PC-3 (cell line): ENCODE data around the gene DDX10. TPM values are rescaled to one million over a fixed set of nuclear protein-coding genes. Genes with fewer than 3 reads are reported as not detected.
A peak's percentile ranks its signal among the peaks of the same experiment; 100 is the strongest.

ENCODE experiments used
- ATAC-seq: fragments of 200-7000 bp; cut with Tn5 transposase; 2 replicates; pipeline ENCODE4 v1.9.1; 2020; ENCODE audit warnings: mild to moderate bottlenecking, moderate library complexity
- BruUV-seq: library from RNA; stranded (reverse); fragments of 400-500 nt; replicated peaks from 2 replicates; lab custom pipeline; 2021; lab: Mats Ljungman, UMichigan
- CTCF ChIA-PET: fragments of 300-600 bp; sonication (Branson Sonifier 250); formaldehyde crosslinking; loops from one replicate; lab custom pipeline; 2022; ENCODE audit warnings: antibody characterized with exemption; lab: Charles Lee
- POLR2A ChIA-PET: fragments of 300-600 bp; sonication (Branson Sonifier 250); formaldehyde crosslinking; loops from one replicate; lab custom pipeline; 2022; ENCODE audit warnings: antibody characterized with exemption; ENCODE audit not compliant: unreplicated experiment; lab: Charles Lee
- DNase-seq: peaks from one replicate; pipeline ENCODE4 v3.0.0-alpha.2; 2015
- H2AFZ ChIP-seq: fragments of 300-600 bp; sonication (generic); 2 replicates; pipeline ENCODE4 v1.6.0; 2016; ENCODE audit warnings: antibody characterized with exemption, low read length
- H3F3A ChIP-seq: fragments of 300-600 bp; sonication (generic); one replicate; pipeline ENCODE4 v1.6.0; 2017; ENCODE audit warnings: antibody characterized with exemption, low read length, control low read depth, mild to moderate bottlenecking; ENCODE audit not compliant: unreplicated experiment
- H3K27ac ChIP-seq: fragments of 300-600 bp; sonication (generic); 2 replicates; pipeline ENCODE4 v1.5.1; 2016; ENCODE audit warnings: mild to moderate bottlenecking, low read length
- H3K27me3 ChIP-seq: fragments of 300-600 bp; sonication (generic); 2 replicates; pipeline ENCODE4 v1.6.1; 2016; ENCODE audit warnings: low read length, mixed read lengths
- H3K36me3 ChIP-seq: fragments of 300-600 bp; sonication (generic); 2 replicates; pipeline ENCODE4 v1.6.1; 2016; ENCODE audit warnings: low read depth, mixed run types, low read length, mixed read lengths
- H3K4me1 ChIP-seq: fragments of 300-600 bp; sonication (generic); 2 replicates; pipeline ENCODE4 v1.5.1; 2016; ENCODE audit warnings: low read length; ENCODE audit not compliant: insufficient read depth
- H3K4me2 ChIP-seq: fragments of 300-600 bp; sonication (generic); 2 replicates; pipeline ENCODE4 v1.6.0; 2016; ENCODE audit warnings: low read length
- H3K4me3 ChIP-seq: fragments of 300-600 bp; sonication (generic); 2 replicates; pipeline ENCODE4 v1.5.1; 2016; ENCODE audit warnings: mild to moderate bottlenecking, low read length, mixed read lengths
- H3K79me2 ChIP-seq: fragments of 300-600 bp; sonication (generic); 2 replicates; pipeline ENCODE4 v1.6.1; 2017; ENCODE audit warnings: low read length, mixed read lengths
- H3K9ac ChIP-seq: fragments of 300-600 bp; sonication (generic); 2 replicates; pipeline ENCODE4 v1.6.0; 2016; ENCODE audit warnings: mild to moderate bottlenecking, low read length
- H3K9me2 ChIP-seq: fragments of 300-600 bp; sonication (generic); replicated peaks from 2 replicates; pipeline ENCODE4 v1.6.1; 2016; ENCODE audit warnings: mixed run types, low read length, mixed read lengths
- H3K9me3 ChIP-seq: fragments of 300-600 bp; sonication (generic); 2 replicates; pipeline ENCODE4 v1.6.1; 2016; ENCODE audit warnings: low read length, mixed read lengths
- H4K20me1 ChIP-seq: fragments of 300-600 bp; sonication (generic); 2 replicates; pipeline ENCODE4 v1.6.1; 2016; ENCODE audit warnings: low read length, mixed read lengths
- CTCF ChIP-seq: fragments of 300-600 bp; sonication (generic); conservative IDR thresholded peaks from 2 replicates; pipeline ENCODE4 v1.5.1; 2017; ENCODE audit warnings: antibody characterized with exemption, low read depth, mild to moderate bottlenecking, low read length
- EZH2 ChIP-seq: fragments of 300-600 bp; sonication (generic); IDR thresholded peaks from one replicate; pipeline ENCODE4 v1.6.1; 2017; ENCODE audit warnings: antibody characterized with exemption, mild to moderate bottlenecking, low read length; ENCODE audit not compliant: unreplicated experiment
- EZH2phosphoT487 ChIP-seq: fragments of 300-600 bp; sonication (generic); IDR thresholded peaks from 2 replicates; pipeline ENCODE4 v1.6.1; 2018; ENCODE audit warnings: mild to moderate bottlenecking, antibody characterized with exemption, low read length, borderline replicate concordance
- intact Hi-C: fragments of 100-400 bp; cut with micrococcal nuclease; formaldehyde crosslinking; loops from 2 replicates; pipeline ENCODE4 v1.9.0; 2023
- total RNA-seq: library from RNA; depleted of rRNA; stranded (reverse); fragments of >200 nt; gene quantifications from 2 replicates; pipeline ENCODE4 v1.2.3, GENCODE V29; 2014

The DDX10 gene
- total RNA-seq, 1 experiment from 2014 or later = 55.2 TPM

DNA sequence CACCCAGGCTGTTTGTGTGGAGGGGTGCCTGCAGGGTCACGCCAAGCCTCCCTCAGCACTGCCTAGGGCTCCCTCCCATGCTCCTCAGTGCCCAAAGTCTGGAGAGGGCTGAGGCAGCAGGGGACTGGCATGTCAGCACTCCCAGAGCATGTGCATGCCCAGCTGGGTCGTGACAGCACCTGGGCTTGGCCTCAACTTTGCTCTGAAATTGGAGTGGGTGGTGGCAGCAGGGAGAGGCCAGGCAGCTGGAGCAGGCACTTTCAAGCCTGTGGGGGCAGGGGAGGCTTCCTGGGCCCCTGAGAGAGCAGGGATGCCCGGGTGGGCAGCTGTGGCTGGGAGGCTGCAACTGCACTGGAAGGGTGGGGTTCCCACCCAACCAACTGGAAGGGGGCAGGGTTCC, 35.6 kb upstream of the DDX10 start:
- intact Hi-C loops = no loop called here
- DNase-seq = no peak
- BruUV-seq = no TSS peak

DNA sequence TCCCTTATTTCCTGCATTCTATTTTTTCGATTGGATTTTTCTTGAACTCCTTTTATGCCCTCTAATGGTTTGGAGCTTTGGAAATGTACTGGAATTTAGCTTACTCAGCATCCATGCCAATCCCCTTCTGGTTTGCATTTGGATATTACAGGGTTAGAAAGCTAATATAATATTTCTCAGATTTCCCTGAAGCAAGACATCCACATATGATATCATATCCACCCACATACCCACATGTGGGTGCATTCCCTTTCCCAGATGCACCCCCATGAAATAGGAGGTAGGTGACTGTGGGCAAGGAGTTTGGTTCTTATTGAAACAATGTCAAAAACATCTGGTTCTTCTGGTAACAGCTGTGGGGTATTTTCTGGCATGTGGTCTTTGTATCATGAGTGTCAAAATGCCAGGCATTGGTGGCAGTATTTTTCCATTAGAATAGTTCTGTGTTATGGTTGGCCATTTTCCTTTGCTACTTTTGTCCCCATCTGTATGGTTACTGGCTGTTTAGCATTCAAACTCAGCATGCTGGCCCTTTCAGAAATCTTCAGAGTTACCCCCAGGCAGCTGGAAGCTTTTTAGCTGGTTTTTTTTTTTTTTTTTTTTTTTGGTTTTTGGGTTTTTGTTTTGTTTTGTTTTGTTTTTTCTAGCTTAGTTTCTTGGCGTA, 32.7 kb upstream of the DDX10 start:
- no TSS peak for BruUV-seq
- no peak for DNase-seq
- POLR2A ChIA-PET = no interaction called here

More for the DNA sequence above, 35.6 kb upstream of the DDX10 start:
- ChIA-PET CTCF (no interaction called here), POLR2A (no interaction called here)
- no peak overlapping the region for H3K4me2 ChIP-seq
- no peak for ATAC-seq
- H3K27me3 ChIP-seq = no peaks in the 10 kb centered on the region
- H3K9me2 ChIP-seq = no peaks in the 10 kb centered on the region
- H3K4me3 ChIP-seq = no peak overlapping the region
- H3F3A ChIP-seq = no peaks in the 10 kb centered on the region
- no peaks in the 10 kb centered on the region for H3K9me3 ChIP-seq
- peaks cover 1% of the 10 kb centered on the region for H3K4me1 ChIP-seq
- TF ChIP-seq CTCF = no peak
- no peaks in the 10 kb centered on the region for H4K20me1 ChIP-seq
- no peaks in the 10 kb centered on the region for H3K79me2 ChIP-seq
- no peaks in the 10 kb centered on the region for H3K36me3 ChIP-seq
- H3K27ac ChIP-seq = no peak overlapping the region
- no peak overlapping the region for H3K9ac ChIP-seq
- H2AFZ ChIP-seq = no peak overlapping the region

DNA sequence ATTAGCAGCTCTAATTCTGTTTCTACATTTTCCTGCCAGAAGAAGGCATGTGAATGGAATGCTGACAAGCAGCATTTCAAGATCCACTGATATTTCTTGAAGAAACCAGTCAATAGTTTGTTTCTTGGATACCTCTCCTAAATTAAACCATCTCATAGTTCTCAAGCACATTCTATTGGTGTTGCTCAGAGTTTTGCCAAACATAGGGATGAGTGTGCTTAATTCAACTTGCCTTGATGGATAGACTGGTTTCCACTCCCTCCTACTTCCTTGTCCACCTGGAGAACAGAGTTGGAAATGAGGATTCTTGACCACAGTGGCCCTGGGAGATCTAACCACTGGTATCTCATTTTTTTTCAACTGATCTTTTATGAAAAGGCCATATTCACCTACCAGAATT, 29.8 kb upstream of the DDX10 start:
- Histone ChIP-seq H3F3A (no peaks in the 10 kb centered on the region), H3K27ac (peak overlapping the region; percentile 47), H3K27me3 (no peaks in the 10 kb centered on the region), H3K4me1 (peaks cover 17% of the 10 kb centered on the region), H3K79me2 (no peaks in the 10 kb centered on the region), H3K4me3 (no peak overlapping the region), H4K20me1 (no peaks in the 10 kb centered on the region), H3K9ac (no peak overlapping the region), H2AFZ (peak overlapping the region; percentile 15; the same call in 1 of the 2 replicates), H3K9me3 (no peaks in the 10 kb centered on the region), H3K36me3 (no peaks in the 10 kb centered on the region), H3K9me2 (no peaks in the 10 kb centered on the region), H3K4me2 (peak overlapping the region; percentile 24)
- ChIA-PET POLR2A (no interaction called here), CTCF (no interaction called here)
- BruUV-seq = no TSS peak
- intact Hi-C loops = no loop called here
- ATAC-seq (peak; percentile 67), DNase-seq (peak; percentile 86)
- TF ChIP-seq EZH2 = no peak
- TF ChIP-seq CTCF = no peak
- TF ChIP-seq EZH2phosphoT487 = no peak

More for the DNA sequence above, 32.7 kb upstream of the DDX10 start:
- no peaks in the 10 kb centered on the region for H3F3A ChIP-seq
- H3K9me3 ChIP-seq = no peaks in the 10 kb centered on the region
- H3K27ac ChIP-seq = no peak overlapping the region
- no peaks in the 10 kb centered on the region for H3K27me3 ChIP-seq
- H3K4me1 ChIP-seq = peaks cover 17% of the 10 kb centered on the region
- H4K20me1 ChIP-seq = no peaks in the 10 kb centered on the region
- ATAC-seq = no peak
- no peak overlapping the region for H3K4me2 ChIP-seq
- no peaks in the 10 kb centered on the region for H3K79me2 ChIP-seq
- H3K9me2 ChIP-seq = no peaks in the 10 kb centered on the region
- no peak for TF ChIP-seq EZH2
- no peak for TF ChIP-seq EZH2phosphoT487
- no peak for TF ChIP-seq CTCF
- CTCF ChIA-PET = interaction anchor here (0.6 kb wide), 2 partner anchors 12 to 410 kb away, joined by 4 read pairs; no protein-coding TSS in a partner anchor
- H2AFZ ChIP-seq = no peak overlapping the region
- H3K36me3 ChIP-seq = no peaks in the 10 kb centered on the region
- no peak overlapping the region for H3K4me3 ChIP-seq
- H3K9ac ChIP-seq = no peak overlapping the region
- intact Hi-C loops = no loop called here
